Measurements from ENCODE around the gene KIF5A. TPM values are rescaled to one million over a fixed set of nuclear protein-coding genes. Genes with fewer than 3 reads are reported as not detected.

The KIF5A gene
- total RNA-seq, 2 donors from 2014 or later, result 0.81 to 2.7 TPM

GRCh38 chr12:57518176-57518919, 31.5 kb upstream of the KIF5A start:
- DNase-seq (ENCODE audit: low spot score), result no peak
- Histone ChIP-seq H3K27ac (peak overlapping the region; percentile 22 to 94), H3K36me3 (peaks cover 37% of the 10 kb centered on the region), H3K4me1 (ENCODE audit: control insufficient read depth in 1 of 2, low read depth in 2 of 2) (peaks cover 30 to 40% of the 10 kb centered on the region in 2 donors), H3K27me3 (replicated peaks; ENCODE audit: insufficient read depth) (no peaks in the 10 kb centered on the region), H3K4me3 (peak overlapping the region; percentile 83), H3K9me3 (no peaks in the 10 kb centered on the region)
- ATAC-seq (ENCODE audit: insufficient number of reproducible peaks, low FRiP score, low read depth), result no peak
- TF ChIP-seq CTCF (IDR thresholded peaks at IDR 0.05), result no peak

GRCh38 chr12:57518920-57519795, 30.7 kb upstream of the KIF5A start:
- Histone ChIP-seq H3K9me3 (no peaks in the 10 kb centered on the region), H3K4me1 (ENCODE audit: control insufficient read depth in 1 of 2, low read depth in 2 of 2) (peaks cover 37 to 48% of the 10 kb centered on the region in 2 donors), H3K36me3 (peaks cover 29% of the 10 kb centered on the region), H3K27me3 (replicated peaks; ENCODE audit: insufficient read depth) (no peaks in the 10 kb centered on the region), H3K27ac (peak overlapping the region; percentile 94 to 96), H3K4me3 (peak overlapping the region; percentile 83)
- no peak for DNase-seq (ENCODE audit: low spot score)
- no peak for TF ChIP-seq CTCF (IDR thresholded peaks at IDR 0.05)
- no peak for ATAC-seq (ENCODE audit: insufficient number of reproducible peaks, low FRiP score, low read depth)

DNA sequence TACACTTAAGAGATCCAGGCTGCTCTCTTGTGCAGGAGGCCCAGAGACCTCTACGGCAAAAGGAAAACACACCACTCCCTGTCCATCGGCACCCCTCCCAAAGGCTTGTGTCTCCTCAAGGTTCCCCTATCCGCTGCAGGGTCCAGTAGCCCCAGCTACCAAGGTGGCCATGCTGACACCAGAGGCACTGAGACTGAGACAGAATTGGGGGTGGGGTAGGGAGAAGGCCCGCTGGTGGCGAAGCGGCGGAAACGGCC, 30.1 kb upstream of the KIF5A start:
- ATAC-seq (ENCODE audit: insufficient number of reproducible peaks, low FRiP score, low read depth), result no peak
- H3K27me3 ChIP-seq (replicated peaks; ENCODE audit: insufficient read depth), result no peaks in the 10 kb centered on the region
- H3K4me1 ChIP-seq (ENCODE audit: control insufficient read depth in 1 of 2, low read depth in 2 of 2), result peaks cover 42 to 53% of the 10 kb centered on the region in 2 donors
- peaks cover 30% of the 10 kb centered on the region for H3K36me3 ChIP-seq
- TF ChIP-seq CTCF (IDR thresholded peaks at IDR 0.05), result no peak
- H3K9me3 ChIP-seq, result no peaks in the 10 kb centered on the region
- peak overlapping the region; percentile 94 to 96 for H3K27ac ChIP-seq
- H3K4me3 ChIP-seq, result peak overlapping the region; percentile 83
- no peak for DNase-seq (ENCODE audit: low spot score)

DNA sequence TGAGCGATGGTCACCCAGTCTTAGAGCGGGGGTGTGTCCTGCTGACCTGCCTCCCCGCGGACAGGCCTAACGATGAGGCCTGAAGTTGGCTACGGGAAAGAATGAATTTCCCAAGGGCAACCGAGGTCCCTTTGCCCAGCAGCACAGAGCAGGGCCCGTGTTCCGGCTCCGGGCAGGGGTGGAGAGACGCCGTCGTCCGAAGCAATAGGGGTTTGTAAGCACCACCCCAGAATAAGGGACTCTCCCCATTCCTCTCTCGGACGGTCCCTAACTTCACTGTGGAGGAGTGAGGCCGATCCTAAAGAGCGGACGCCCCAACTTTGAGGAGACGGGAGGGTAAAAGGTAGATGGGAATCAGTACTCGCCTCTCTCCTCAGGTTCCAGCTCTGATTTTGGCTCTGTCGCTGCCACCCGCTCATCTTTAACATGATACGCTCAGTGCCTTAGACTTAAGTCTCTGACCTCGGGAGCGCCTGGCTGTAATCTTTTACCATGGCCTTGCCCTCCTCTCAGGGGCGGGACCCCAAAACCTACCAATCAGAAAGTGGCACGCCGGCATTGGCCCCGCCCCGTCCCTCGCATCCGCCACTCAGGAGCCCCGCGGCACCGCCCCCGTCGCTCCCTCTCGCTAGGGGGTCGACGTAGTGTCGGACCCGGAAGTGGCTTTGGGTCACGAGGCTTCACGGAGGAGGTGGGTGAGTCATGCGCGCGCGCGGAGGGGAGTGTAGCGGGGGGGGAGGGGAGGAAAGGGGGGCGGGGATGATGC, 29.6 kb upstream of the KIF5A start, which contains the start of gene DDIT3:
TSS of gene DDIT3 (minus strand) at position 462 of the 766 bp plus-strand sequence. CDS start 3,108 bp downstream, outside the sequence.
- H3K27ac ChIP-seq, result peak within 1 kb of the TSS; percentile 96 to 99
- no peaks in the 10 kb centered on the region for H3K9me3 ChIP-seq
- ATAC-seq (ENCODE audit: insufficient number of reproducible peaks, low FRiP score, low read depth), result peak; percentile 71
- H3K36me3 ChIP-seq, result peaks cover 29% of the 10 kb centered on the region
- H3K4me1 ChIP-seq (ENCODE audit: control insufficient read depth in 1 of 2, low read depth in 2 of 2), result peaks cover 43 to 59% of the 10 kb centered on the region in 2 donors
- H3K27me3 ChIP-seq (replicated peaks; ENCODE audit: insufficient read depth), result no peaks in the 10 kb centered on the region
- H3K4me3 ChIP-seq, result peak within 1 kb of the TSS; percentile 83
- peak; percentile 98 for DNase-seq (ENCODE audit: low spot score)
- no peak for TF ChIP-seq CTCF (IDR thresholded peaks at IDR 0.05)

Data from thoracic aorta (tissue), 2 donors.